GM12864 (cell line): ENCODE data around the gene SLC1A2.

ENCODE experiments used
- DNase-seq: peaks from one replicate; pipeline ENCODE4 v3.0.0-alpha.2; 2011; ENCODE audit warnings: low read depth
- H3K4me3 ChIP-seq: 2 replicates; pipeline ENCODE4 v1.5.1; 2011; ENCODE audit warnings: mild to moderate bottlenecking, low read depth, low read length, control low read depth
- TF ChIP-seq, protein P1 (sequence below): IDR thresholded peaks from 2 replicates; pipeline ENCODE4 v1.5.1; 2011; ENCODE audit warnings: low read depth, mild to moderate bottlenecking, moderate library complexity, low read length, control low read depth, inconsistent platforms; ENCODE audit errors: missing control alignments

Gene SLC1A2

GRCh38 chr11:35207471-35208403, 211.6 kb downstream of the SLC1A2 start:
- DNase-seq, result no peak
- H3K4me3 ChIP-seq, result no peak overlapping the region
- TF ChIP-seq, protein P1, sequence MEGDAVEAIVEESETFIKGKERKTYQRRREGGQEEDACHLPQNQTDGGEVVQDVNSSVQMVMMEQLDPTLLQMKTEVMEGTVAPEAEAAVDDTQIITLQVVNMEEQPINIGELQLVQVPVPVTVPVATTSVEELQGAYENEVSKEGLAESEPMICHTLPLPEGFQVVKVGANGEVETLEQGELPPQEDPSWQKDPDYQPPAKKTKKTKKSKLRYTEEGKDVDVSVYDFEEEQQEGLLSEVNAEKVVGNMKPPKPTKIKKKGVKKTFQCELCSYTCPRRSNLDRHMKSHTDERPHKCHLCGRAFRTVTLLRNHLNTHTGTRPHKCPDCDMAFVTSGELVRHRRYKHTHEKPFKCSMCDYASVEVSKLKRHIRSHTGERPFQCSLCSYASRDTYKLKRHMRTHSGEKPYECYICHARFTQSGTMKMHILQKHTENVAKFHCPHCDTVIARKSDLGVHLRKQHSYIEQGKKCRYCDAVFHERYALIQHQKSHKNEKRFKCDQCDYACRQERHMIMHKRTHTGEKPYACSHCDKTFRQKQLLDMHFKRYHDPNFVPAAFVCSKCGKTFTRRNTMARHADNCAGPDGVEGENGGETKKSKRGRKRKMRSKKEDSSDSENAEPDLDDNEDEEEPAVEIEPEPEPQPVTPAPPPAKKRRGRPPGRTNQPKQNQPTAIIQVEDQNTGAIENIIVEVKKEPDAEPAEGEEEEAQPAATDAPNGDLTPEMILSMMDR, result no peak

- DNase-seq, result no peak
- TF ChIP-seq, protein P1, result no peak
- no peak overlapping the region for H3K4me3 ChIP-seq
These were observed 212.7 kb downstream of the SLC1A2 start for GRCh38 chr11:35206616-35207015.

DNA sequence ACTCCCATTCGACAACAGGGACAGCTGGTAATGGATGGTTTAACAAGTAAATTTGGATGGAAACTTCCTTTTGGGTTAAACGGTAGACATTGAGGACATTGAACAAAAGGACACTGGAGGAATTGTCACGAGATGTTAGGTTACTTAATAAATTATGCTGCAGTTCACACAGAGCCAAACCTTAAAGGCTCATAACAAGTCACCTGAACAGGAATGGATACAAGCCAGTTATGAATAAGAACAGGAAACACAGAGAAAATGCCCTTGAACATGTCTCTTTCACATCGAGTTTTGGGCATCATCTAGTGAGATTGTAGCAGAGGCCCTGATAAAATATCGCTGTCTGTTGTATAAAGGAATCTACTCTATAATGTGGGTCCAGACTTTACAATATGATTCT, 214.7 kb downstream of the SLC1A2 start:
- TF ChIP-seq, protein P1, result no peak
- H3K4me3 ChIP-seq, result no peak overlapping the region
- DNase-seq, result no peak
